Ishikawa (cell line): ENCODE results near the gene LNP1.

Source experiments
- EP300 ChIP-seq: IDR thresholded peaks from 2 replicates; pipeline ENCODE4 v1.6.1; 2012; ENCODE audit warnings: borderline replicate concordance
- NFIC ChIP-seq: IDR thresholded peaks from 2 replicates; pipeline ENCODE4 v1.6.1; 2012
- RAD21 ChIP-seq: IDR thresholded peaks from 2 replicates; pipeline ENCODE4 v1.6.1; 2012; ENCODE audit warnings: low read depth
- TAF1 ChIP-seq: IDR thresholded peaks from 2 replicates; pipeline ENCODE4 v1.6.1; 2012; ENCODE audit warnings: low read depth, mild to moderate bottlenecking
- TCF12 ChIP-seq: IDR thresholded peaks from 2 replicates; pipeline ENCODE4 v1.6.1; 2012; ENCODE audit warnings: low read depth
- YY1 ChIP-seq: IDR thresholded peaks from 2 replicates; pipeline ENCODE4 v1.6.1; 2012; ENCODE audit warnings: low read depth
- TF ChIP-seq, protein P1 (sequence below): IDR thresholded peaks from 2 replicates; pipeline ENCODE4 v1.6.1; 2012

DNA sequence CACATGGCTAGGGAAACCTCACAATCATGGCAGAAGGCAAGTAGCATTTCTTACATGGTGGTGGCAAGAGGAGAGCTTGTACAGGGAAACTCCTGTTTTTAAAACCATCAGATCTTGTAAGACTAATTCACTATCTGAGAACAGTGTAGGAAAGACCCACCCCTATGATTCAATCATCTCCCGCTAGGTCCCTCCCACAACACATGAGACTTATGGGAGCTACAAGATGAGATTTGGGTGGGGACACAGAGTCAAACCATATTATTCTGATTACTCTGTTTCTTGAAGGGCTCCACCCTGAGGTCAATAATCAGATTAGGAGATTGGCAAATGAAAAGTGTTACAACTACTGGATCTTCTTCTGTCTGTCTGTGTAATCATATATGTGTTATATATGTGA, 69.6 kb downstream of the LNP1 start:
- TF ChIP-seq RAD21 (no peak), EP300 (no peak), TCF12 (no peak), YY1 (no peak), TAF1 (no peak), NFIC (no peak)
- TF ChIP-seq, protein P1, sequence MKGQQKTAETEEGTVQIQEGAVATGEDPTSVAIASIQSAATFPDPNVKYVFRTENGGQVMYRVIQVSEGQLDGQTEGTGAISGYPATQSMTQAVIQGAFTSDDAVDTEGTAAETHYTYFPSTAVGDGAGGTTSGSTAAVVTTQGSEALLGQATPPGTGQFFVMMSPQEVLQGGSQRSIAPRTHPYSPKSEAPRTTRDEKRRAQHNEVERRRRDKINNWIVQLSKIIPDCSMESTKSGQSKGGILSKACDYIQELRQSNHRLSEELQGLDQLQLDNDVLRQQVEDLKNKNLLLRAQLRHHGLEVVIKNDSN = no peak
